22Rv1 (cell line): Measurements from ENCODE around the gene COL5A1.

ENCODE experiments used
- ZFX ChIP-seq: fragments of 450-650 bp; IDR thresholded peaks from 2 replicates; pipeline ENCODE4 v1.6.1; 2017; ENCODE audit warnings: antibody characterized with exemption, borderline replicate concordance
- TF ChIP-seq, protein P1 (sequence below): fragments of 450-650 bp; IDR thresholded peaks from 2 replicates; pipeline ENCODE4 v1.5.1; 2017; ENCODE audit warnings: mild to moderate bottlenecking

DNA sequence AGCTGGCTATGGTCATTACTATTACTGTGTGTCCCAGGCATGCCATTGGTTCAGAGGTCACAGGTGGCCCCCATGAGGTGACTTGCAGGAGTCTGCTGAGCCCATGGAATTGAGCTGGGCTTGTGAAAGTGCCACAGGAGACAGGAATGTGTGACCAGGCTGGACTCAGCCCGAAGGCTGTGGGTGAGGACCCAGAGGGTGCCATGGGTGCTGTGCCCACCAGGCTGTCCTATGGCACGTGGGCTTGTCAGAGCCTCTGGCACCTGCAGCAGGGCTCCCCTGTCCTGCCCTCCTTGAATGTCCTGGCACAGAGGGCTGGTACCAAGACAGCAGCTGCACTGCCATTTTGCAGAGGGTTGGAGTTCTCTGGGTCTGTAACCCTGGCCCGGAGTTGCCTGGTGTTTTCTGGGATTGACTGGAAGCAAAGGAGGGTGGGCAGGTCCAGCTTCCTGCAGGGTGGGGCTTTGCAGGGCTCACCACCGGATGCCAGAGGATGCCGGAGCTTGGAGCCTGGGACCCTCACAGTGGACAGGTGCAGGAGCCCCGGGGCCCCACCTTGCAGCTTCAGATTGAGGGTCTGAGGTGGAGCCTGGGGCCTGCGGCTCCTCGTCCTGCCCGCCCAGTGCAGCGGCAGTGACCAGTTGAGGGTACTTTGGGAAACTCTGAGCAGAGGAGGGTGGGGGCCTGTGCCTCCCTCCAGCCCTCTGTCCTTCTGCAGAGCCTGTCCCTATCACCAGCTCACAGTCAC, 14.2 kb downstream of the COL5A1 start:
- TF ChIP-seq, protein P1, sequence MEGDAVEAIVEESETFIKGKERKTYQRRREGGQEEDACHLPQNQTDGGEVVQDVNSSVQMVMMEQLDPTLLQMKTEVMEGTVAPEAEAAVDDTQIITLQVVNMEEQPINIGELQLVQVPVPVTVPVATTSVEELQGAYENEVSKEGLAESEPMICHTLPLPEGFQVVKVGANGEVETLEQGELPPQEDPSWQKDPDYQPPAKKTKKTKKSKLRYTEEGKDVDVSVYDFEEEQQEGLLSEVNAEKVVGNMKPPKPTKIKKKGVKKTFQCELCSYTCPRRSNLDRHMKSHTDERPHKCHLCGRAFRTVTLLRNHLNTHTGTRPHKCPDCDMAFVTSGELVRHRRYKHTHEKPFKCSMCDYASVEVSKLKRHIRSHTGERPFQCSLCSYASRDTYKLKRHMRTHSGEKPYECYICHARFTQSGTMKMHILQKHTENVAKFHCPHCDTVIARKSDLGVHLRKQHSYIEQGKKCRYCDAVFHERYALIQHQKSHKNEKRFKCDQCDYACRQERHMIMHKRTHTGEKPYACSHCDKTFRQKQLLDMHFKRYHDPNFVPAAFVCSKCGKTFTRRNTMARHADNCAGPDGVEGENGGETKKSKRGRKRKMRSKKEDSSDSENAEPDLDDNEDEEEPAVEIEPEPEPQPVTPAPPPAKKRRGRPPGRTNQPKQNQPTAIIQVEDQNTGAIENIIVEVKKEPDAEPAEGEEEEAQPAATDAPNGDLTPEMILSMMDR: no peak
- no peak for TF ChIP-seq ZFX
